ENCODE results near the gene TTLL4.
"Not testable (repeated sequence)": the region's sequence is repeated elsewhere in the genome, so short reads cannot be mapped to it uniquely, and the experiment has no call there.

TTLL4 gene

GRCh38 chr2:218745559-218746469 lies 35.2 kb downstream of the TTLL4 start:
- no peak for DNase-seq

GRCh38 chr2:218746470-218746795 lies 35.8 kb downstream of the TTLL4 start:
- no peak for DNase-seq

GRCh38 chr2:218746960-218747359 lies 36.3 kb downstream of the TTLL4 start:
- no peak for DNase-seq

- no peak for DNase-seq
These were observed 38.3 kb downstream of the TTLL4 start for GRCh38 chr2:218748741-218749441.

- DNase-seq, result no peak
These were observed 43.6 kb downstream of the TTLL4 start for GRCh38 chr2:218754201-218754600.

GRCh38 chr2:218754781-218755180 lies 44.1 kb downstream of the TTLL4 start:
- no peak for DNase-seq

- no peak for DNase-seq
These were observed 44.5 kb downstream of the TTLL4 start for GRCh38 chr2:218755198-218755566.

GRCh38 chr2:218755567-218756404 lies 45.2 kb downstream of the TTLL4 start:
- DNase-seq, result no peak

GRCh38 chr2:218756599-218757377 lies 46.2 kb downstream of the TTLL4 start:
- DNase-seq, result no peak

- no peak for DNase-seq
These were observed 51.2 kb downstream of the TTLL4 start for GRCh38 chr2:218761795-218762194.

GRCh38 chr2:218772759-218773158 lies 62.1 kb downstream of the TTLL4 start:
- not testable (repeated sequence) for DNase-seq

GRCh38 chr2:218773881-218774280 lies 63.2 kb downstream of the TTLL4 start:
- no peak for DNase-seq

GRCh38 chr2:218776488-218776887 lies 65.9 kb downstream of the TTLL4 start:
- no peak for DNase-seq

GRCh38 chr2:218777276-218777990 lies 66.8 kb downstream of the TTLL4 start:
- no peak for DNase-seq

- no peak for DNase-seq
These were observed 69.4 kb downstream of the TTLL4 start for GRCh38 chr2:218780046-218780445.

GRCh38 chr2:218780851-218781690 lies 70.4 kb downstream of the TTLL4 start:
- no peak for DNase-seq

GRCh38 chr2:218781691-218782527 lies 71.3 kb downstream of the TTLL4 start, which contains the start of gene CYP27A1:
Gene CYP27A1 (plus strand): TSS chr2:218782147. CDS start chr2:218782183, 36 bp downstream.
- no peak for DNase-seq

GRCh38 chr2:218782528-218782844 lies 71.9 kb downstream of the TTLL4 start:
- DNase-seq, result no peak

- no peak for DNase-seq
These were observed 73.1 kb downstream of the TTLL4 start for GRCh38 chr2:218783688-218784087.

- no peak for DNase-seq
These were observed 74.5 kb downstream of the TTLL4 start for GRCh38 chr2:218785103-218785502.

All from activated CD4-positive, alpha-beta T cell treated with anti-CD3 and anti-CD28 coated beads, Interleukin-2, amount 50 U/mL, for 1 hour (primary cell).